Kidney (tissue), 14 donors: Measurements from ENCODE around the gene PCDH20. TPM values are rescaled to one million over a fixed set of nuclear protein-coding genes. Genes with fewer than 3 reads are reported as not detected.

Source experiments
- DNase-seq, 5 donors: peaks; one replicate each; pipeline ENCODE4 v3.0.0-alpha.2; 2013 to 2020
- FAIRE-seq: peaks from 2 replicates; lab custom pipeline; 2012; peaks lifted over from hg19 to GRCh38; lab: Jason Lieb, UNC
- H3K27ac ChIP-seq, 2 donors: one replicate each; pipeline ENCODE4 v1.7.0; 2013; ENCODE audit warnings: low read depth in 2 of 2, low read length in 2 of 2, inconsistent platforms in 1 of 2
- H3K27me3 ChIP-seq: one replicate; pipeline ENCODE4 v1.7.1; 2013; ENCODE audit warnings: low read length, inconsistent platforms; ENCODE audit not compliant: control insufficient read depth, insufficient read depth
- H3K36me3 ChIP-seq, 3 donors: one replicate each; pipeline versions ENCODE4 v1.7.0 to v1.7.1; 2013; ENCODE audit warnings: low read length in 3 of 3, control low read depth in 1 of 3, inconsistent platforms in 1 of 3; ENCODE audit not compliant: insufficient read depth in 3 of 3, control insufficient read depth in 2 of 3
- H3K4me1 ChIP-seq, 3 donors: one replicate each; pipeline versions ENCODE4 v1.7.0 to v1.7.1; 2013; ENCODE audit warnings: low read length in 3 of 3, inconsistent platforms in 1 of 3, low read depth in 1 of 3; ENCODE audit not compliant: control insufficient read depth in 2 of 3, insufficient read depth in 2 of 3
- H3K4me3 ChIP-seq, 3 donors: one replicate each; pipeline versions ENCODE4 v1.7.0 to v1.8.1; 2013; ENCODE audit warnings: low read length in 3 of 3, control low read depth in 1 of 3, inconsistent platforms in 1 of 3
- H3K9ac ChIP-seq, 3 donors: one replicate each; pipeline versions ENCODE4 v1.7.0 to v1.7.1; 2013; ENCODE audit warnings: low read length in 3 of 3, control low read depth in 1 of 3, inconsistent platforms in 1 of 3
- H3K9me3 ChIP-seq, 3 donors: one replicate each; pipeline versions ENCODE4 v1.7.0 to v1.7.1; 2013; ENCODE audit warnings: low read length in 3 of 3, control low read depth in 1 of 3, inconsistent platforms in 1 of 3; ENCODE audit not compliant: control insufficient read depth in 2 of 3, insufficient read depth in 1 of 3
- CTCF ChIP-seq: IDR thresholded peaks from 3 replicates; pipeline ENCODE4 v1.5.1; 2012; ENCODE audit warnings: mild to moderate bottlenecking, moderate library complexity, borderline replicate concordance; ENCODE audit not compliant: insufficient read depth; ENCODE audit errors: extremely low read depth
- intact Hi-C: fragments of 100-400 bp; cut with DNase I; formaldehyde crosslinking; loops from one replicate; pipeline ENCODE4 v1.11.1; 2022
- polyA plus RNA-seq: library from polyadenylated mRNA; stranded (reverse); fragments of 350-450 nt; fragmentation: Illumina TruSeq; extraction: RNeasy Lipid Tissue Mini Kit (QIAGEN cat#74804); gene quantifications from one replicate; pipeline ENCODE4 v1.2.3, GENCODE V29; 2014; ENCODE audit warnings: low read depth, low replicate concordance; ENCODE audit not compliant: insufficient read depth
- total RNA-seq: library from RNA; stranded (reverse); fragmentation: NEBNext Ultra II Directional; extraction: Animal tissue kit (Norgen Biotek cat#: 25700); gene quantifications from one replicate; pipeline ENCODE4 v1.2.1, GENCODE V29; 2021
- donor health status: control.
- donor health status: control.
- donor health status: control.
- donor health status: control.
- donor health status: control.
- donor health status: DM: yes; HTN: yes; CAD: no.
- donor health status: Normal renal cell carcinoma (clear cell type).

PCDH20 gene
- total and polyA plus RNA-seq, 2 donors from 2014 or later = 0.45 to 3.0 TPM

GRCh38 chr13:61410669-61411297 is 4.9 kb downstream of the PCDH20 start:
- peak; percentile 82 for FAIRE-seq
- peaks cover 0 to 3% (median 0%) of the 10 kb centered on the region in 3 donors for H3K4me1 ChIP-seq
- no peaks in the 10 kb centered on the region for H3K27me3 ChIP-seq
- no peak overlapping the region for H3K4me3 ChIP-seq
- TF ChIP-seq CTCF = peak; percentile 36
- H3K36me3 ChIP-seq = no peaks in the 10 kb centered on the region
- H3K9ac ChIP-seq = no peak overlapping the region
- peak in 2 of 5 donors; percentile 33 to 48 for DNase-seq
- H3K27ac ChIP-seq = no peak overlapping the region
- intact Hi-C loops = no loop called here
- no peaks in the 10 kb centered on the region for H3K9me3 ChIP-seq

GRCh38 chr13:61410266-61410665 is 5.4 kb downstream of the PCDH20 start:
- intact Hi-C loops = no loop called here

GRCh38 chr13:61408571-61408970 is 7.1 kb downstream of the PCDH20 start:
- no peak overlapping the region for H3K4me3 ChIP-seq
- no peak overlapping the region for H3K27ac ChIP-seq
- no peak overlapping the region for H3K9ac ChIP-seq
- no peaks in the 10 kb centered on the region for H3K36me3 ChIP-seq
- FAIRE-seq (no peak), DNase-seq (no peak)
- no peaks in the 10 kb centered on the region for H3K9me3 ChIP-seq
- intact Hi-C loops = no loop called here
- H3K4me1 ChIP-seq = peaks cover 0 to 3% (median 0%) of the 10 kb centered on the region in 3 donors
- H3K27me3 ChIP-seq = no peaks in the 10 kb centered on the region
- TF ChIP-seq CTCF = no peak

More at GRCh38 chr13:61410266-61410665, 5.4 kb downstream of the PCDH20 start:
- Histone ChIP-seq H3K9me3 (no peaks in the 10 kb centered on the region), H3K9ac (no peak overlapping the region), H3K36me3 (no peaks in the 10 kb centered on the region), H3K4me1 (peaks cover 0 to 3% (median 0%) of the 10 kb centered on the region in 3 donors), H3K4me3 (no peak overlapping the region), H3K27ac (no peak overlapping the region), H3K27me3 (no peaks in the 10 kb centered on the region)
- no peak for FAIRE-seq
- no peak for TF ChIP-seq CTCF
- DNase-seq = no peak
